Loucy (cell line): Measurements from ENCODE around the gene ADD1.

Experiments
- CTCF ChIP-seq: fragments of 200-600 bp; sonication (generic); conservative IDR thresholded peaks from 2 replicates; pipeline ENCODE4 v1.5.1; 2014; ENCODE audit warnings: mild to moderate bottlenecking, antibody characterized with exemption, low read length
- EZH2phosphoT487 ChIP-seq: fragments of 200-600 bp; IDR thresholded peaks from 2 replicates; pipeline ENCODE4 v1.6.1; 2018; ENCODE audit warnings: antibody characterized with exemption, mild to moderate bottlenecking, moderate library complexity, borderline replicate concordance

GRCh38 chr4:2893772-2894171, 50.1 kb downstream of the ADD1 start:
- TF ChIP-seq CTCF (no peak), EZH2phosphoT487 (no peak)
